ENCODE data around the gene ST7L.

ST7L gene

DNA sequence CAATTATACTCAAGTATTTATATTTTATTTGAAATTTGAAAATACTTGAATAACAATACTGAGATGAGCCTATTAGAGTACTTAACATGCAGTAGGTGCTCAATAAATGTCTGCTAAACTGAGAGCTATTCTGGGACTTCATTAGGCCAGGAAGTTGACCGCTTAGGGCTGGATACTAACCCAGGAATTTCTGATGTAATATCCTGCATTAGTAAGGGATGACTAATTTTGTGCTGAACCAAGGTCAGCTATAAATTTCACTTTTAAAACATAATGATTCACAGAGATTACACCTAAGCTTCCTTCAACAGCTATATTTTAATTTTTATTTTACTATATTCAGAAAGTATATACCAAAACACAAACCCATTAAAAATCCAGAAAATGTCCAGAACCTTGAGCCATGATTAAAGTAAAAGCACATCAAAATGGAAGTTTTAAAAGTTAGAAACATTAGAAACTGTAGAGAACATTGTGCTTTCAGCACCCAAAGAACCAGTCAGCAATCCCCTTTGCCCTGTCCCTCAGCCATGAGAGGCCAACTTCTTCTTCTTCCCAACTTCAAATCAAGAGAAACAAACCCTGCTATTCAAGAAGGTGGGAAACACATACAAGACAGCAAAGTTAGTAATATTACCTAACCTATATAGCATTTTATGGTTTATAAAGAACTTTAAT is 74.8 kb downstream of the ST7L start:
- DNase-seq, result no peak

DNA sequence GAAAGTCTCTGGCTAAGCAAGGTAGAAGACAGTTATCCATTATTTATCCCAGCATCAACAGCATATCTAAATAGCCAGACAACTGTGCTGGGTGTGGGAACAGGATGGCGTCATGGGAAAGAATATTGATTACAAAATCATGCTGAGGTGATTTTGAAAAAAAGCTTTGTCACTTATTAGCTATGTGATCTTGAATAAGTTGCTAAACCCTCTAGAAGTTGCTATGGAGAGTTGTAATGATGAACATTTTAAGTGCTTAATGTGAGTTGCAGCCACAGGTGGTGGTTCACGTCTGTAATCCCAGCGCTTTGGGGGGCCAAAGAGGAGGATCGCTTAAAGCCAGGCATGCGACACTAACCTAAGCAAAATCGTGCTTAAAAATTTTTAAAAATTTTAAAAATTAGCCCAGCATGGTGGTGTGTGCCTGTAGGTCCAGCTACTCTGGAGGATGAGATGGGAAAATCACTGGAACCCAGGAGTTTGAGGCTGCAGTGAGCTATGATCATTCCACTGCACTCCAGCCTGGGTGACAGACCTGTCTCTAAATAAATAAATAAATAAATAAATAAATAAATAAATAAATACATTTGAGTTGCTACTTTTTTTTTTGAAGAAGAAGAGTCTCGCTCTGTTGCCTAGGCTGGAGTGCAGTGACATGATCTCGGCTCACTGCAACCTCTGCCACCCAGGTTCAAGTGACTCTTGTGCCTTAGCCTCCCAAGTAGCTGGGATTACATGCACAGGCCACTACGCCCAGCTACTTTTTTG is 76.6 kb downstream of the ST7L start:
- no peak for DNase-seq

DNA sequence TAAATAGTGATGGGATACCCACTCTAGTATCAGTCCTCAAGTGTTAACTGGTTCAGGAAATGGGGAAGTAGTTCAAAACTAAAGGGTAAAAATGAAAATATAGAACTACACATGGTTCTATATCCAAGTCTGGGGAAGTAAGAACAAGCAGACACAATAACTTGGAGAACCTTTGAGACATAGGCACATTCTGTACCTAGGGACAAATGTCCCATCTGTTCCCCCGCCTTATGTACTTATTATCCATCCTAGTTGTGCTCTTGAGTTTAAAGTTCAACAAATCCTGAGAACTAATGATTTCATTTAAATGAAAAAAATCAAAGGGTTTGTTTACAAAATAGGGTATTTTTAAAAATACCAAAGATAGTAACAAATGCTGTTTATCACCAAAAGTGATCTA is 77.6 kb downstream of the ST7L start:
- DNase-seq, result no peak

DNA sequence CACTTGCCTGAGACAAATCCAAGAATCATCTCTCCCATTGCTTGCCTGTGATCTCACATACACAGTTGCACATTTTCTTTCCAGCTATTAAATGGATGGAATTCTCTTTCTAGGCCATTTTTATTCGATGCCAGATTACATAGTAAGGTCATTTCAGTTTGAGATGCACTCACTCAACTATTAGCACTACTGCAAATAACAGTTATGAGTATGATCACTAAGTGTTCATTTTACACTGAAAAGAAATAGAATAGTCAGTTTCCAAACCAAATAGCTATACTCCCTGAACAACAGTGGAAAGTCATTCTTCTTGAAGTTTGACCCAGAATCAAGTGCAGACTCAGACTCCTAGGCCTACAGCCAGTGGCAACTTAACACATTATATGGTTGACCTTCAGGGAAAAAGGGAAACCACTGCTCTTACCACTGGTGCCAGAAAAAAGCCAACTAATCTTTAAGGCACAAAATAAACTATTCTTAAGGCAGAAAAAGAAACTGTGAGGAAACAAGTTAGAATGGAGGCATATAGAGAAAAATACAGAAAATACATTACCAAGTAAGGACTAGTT is 78.6 kb downstream of the ST7L start:
- no peak for DNase-seq

DNA sequence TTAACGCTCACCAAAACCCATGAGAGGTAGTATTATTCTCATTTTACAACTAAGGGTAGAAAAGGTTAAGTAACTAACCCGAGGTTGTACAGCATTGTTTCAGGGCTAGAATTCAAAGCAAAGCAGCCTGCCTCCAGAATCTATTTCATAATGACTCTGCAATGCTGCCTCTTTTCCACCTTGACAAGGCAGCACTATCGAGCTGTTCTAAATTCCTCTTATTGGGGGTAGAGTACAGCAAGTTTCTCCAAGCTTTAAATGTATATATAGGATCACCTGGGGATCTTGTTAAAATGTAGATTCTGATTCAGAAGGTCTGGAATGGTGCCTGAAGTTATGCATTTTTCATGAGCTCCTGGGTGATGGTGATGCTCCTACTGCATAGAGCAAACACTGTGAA is 80.1 kb downstream of the ST7L start:
- no peak for DNase-seq

DNA sequence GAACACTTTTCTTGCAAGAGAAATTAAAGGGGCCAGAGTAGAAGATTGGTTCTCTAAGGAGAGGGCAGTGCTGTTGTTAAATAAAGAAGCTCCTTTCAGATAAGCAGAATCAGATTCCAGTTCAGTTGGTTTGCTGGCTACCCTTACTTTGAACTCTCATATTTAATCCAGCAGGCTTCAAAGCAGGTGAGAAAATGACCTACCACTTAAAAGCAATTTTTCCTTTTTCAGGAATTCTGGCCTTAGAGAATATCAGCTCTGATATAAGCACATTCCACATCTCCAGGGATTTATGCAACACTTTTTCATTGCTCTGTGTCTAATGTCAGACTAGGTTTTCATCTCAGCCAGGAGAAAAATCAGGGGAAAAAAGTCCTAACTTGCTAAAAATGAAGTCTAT is 81.5 kb downstream of the ST7L start:
- DNase-seq, result no peak

DNA sequence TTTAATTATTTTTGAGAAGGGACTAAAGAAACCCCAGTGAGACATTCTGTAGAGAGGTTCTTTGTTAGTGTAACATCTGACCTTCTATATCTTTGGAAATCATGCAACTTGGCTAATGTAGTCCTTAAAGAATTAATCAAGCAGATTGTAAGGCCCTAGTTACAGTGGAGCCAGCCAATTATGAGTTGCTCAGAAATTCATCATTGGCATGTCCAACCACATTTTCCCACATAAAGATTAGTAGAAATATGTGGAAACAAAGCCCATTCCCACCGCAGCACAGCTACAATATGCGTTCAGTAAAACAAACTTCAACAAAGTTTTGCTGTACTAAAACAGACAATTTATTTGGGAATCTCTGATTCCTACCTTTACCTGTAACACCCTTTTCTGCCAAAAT is 82.4 kb downstream of the ST7L start:
- no peak for DNase-seq

DNA sequence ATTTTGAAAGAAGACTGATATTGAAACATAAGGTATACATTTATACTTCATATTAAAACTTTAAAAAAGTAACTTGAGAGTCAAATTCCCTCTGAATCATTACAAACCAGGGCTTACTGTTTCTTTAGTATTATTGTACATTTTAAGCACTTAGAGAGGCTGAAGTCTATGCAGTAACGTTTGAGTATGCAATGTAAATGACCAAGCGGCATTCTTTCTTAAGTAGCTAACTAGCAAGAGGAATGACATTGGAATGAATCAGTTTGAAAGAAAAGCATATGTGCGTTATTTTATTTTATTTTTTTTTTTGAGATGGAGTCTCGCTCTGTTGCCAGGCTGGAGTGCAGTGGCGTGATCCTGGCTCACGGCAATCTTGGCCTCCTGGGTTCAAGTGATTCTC is 85.9 kb downstream of the ST7L start:
- no peak for DNase-seq

DNA sequence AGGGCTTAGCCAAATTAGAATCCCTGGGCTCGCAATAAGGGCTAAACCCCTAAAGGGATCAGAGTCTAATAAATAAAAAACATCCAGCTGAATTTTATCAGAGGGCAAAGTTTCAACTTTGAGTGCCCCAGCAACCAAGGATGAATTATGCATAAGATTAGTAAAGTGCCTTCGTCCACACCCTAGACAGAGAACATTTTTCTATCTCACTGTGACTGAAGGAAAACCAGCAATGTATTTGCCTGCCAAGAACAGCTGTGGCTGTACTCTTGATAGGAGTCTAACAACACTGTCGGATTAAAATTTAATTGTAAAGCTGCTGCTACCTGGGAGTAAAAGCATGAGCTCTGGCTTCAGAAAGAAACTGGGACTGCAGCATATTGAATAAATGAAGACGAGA is 86.9 kb downstream of the ST7L start:
- no peak for DNase-seq

DNA sequence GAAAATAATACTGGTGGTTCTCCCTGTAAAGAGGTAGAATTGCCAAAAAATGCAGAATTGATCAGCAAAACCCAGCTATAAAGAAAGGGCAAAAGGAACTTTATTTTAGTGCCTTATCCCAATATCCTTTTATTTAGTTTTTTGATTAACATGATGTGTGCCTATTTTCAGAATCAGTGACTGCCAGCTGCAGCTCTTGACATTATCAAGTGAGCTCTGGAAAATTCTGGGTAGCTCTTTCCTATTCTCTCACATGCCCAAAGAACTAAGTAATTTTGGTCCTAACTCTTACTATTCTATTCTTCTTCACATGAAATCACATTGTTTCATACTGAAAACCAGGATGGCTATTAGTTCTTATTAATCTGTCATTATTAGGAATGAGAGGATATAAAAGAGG is 88.1 kb downstream of the ST7L start:
- no peak for DNase-seq

DNA sequence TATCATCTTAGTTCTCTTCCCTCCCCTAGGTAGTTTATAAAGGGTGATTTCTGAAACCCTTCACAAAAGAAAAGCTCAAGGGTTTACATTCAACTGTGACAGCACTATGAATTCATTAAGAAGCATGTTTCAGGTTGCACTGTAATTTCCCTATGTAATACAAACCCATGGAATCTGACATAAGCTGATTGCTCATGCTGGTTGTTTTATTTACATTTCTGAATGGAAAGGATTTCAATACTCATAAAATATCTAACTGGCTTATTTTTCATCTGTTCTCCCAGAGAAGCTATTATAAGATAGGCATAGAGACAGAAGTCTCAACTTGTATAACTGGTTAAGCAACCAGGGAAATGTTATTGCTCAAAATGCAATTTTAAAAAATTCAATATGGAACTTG is 89.6 kb downstream of the ST7L start:
- no peak for DNase-seq

DNA sequence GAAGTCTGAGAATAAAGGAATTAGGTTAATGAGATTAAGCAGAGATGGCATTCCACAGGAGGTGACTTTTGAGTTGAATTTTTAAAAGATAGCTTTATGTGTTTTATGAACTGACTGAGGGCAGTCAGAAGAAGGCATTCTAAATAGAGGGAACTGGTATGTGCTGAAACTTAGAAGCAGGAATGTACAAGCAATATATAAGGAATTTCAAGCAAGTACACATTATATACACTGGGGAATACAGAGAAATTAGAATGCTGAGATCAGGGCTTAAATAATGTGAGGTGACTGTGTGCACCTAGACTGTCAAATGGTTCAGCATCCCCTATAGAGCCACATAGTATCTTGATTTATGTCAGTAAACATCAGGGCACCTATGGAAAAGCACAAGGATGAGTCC is 90.9 kb downstream of the ST7L start:
- no peak for DNase-seq

DNA sequence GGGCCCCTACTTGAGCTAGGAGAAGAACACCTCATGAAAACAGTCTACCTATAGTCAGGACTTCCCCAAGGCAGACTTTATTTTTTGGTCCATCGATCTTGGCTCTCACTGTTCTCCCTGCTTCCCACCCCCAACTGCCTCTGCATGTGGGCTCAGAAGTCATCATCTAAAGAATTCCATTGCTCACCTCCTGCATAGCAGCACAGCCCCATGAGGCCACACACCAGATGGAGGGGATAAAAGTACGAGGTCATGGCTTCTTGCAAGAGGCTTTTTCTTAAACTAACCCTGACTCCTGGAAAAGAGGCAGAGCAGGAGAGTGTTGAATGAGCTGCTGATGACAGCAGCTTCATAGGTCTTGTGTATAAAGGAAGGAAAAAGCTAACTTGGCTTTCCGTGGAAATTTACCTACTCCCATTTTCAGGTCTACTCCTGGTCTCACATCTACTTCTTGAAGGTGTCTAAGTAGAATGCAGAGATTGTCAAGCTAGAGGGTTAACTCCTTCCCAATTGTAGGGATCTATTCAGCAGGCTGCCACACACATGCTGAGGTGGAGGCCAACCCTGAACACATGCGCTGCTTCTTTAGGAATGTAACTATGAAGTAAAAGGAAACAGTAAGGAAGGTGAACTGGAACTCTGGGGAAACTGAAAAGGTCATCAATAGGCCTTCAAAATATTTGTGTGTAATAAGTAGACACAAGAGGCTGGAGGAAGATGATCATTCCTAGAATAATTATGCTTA is 91.5 kb downstream of the ST7L start:
- DNase-seq, result no peak

DNA sequence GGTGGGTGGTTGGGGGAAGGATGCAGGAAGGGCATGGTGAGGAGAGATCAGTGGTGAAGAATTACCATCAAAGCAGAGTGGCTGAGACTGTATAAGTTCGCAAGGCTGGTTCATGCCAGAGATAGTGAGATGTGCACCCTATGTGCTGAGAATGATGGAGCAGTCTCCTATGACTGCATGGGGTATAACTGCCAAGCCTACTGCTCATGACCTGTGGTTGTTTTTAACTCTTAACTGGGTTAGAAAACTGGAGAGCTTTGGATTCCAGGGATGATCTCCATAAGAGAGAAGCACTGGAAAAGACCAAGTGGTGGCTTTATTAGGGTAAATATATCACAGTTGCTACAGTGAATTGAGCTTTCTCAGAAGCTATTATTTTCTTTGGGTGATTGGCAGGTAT is 94.0 kb downstream of the ST7L start:
- DNase-seq, result no peak

DNA sequence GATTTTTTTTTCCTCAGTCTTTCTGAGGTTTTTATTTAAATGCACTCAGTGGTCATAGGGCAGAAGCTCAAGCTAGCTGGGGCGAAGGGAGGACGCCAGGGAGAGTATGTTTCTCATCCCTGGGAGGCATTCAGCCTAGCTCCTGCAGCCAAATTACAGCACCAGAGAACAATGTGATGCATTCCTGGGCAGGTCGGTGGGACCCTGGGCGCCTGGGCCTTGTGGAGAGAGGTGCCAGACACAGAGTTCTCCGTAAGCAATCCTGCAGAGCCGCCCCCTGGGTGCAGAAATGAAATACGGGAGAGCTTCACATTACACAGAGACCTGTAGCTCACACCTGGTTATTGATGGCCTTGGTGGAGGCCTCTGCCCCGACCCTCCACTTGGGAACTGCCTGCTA is 94.7 kb downstream of the ST7L start:
- no peak for DNase-seq

DNA sequence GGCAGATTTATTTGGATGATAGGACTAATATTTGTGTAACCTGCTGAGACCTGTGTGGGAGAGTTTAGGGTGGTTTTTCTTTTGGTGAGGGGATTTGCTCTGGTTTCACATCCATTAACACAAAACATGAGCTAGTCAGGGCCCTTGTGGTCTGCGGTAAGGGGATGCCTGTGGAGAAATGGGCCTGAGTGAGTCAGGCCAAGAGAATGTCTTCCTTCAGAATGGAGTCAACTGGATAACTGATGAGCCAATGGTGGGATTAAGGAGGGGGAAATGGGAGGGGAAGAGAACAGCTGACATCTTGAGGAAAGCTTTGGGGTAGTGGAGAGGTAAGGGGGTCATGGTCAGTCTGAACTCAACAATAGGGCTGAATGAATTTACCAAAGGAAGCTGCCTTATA is 96.3 kb downstream of the ST7L start:
- DNase-seq, result no peak

DNA sequence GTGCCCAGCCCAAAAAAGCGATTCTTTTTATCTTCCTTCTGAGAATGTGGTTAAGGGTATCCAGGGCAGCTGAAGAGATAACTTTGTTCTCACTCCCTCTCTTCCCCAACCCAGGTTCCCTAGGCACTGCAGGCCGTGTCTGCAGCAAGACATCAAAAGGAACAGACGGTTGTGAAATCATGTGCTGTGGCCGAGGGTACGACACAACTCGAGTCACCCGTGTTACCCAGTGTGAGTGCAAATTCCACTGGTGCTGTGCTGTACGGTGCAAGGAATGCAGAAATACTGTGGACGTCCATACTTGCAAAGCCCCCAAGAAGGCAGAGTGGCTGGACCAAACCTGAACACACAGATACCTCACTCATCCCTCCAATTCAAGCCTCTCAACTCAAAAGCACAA is 98.8 kb downstream of the ST7L start:
- no peak for DNase-seq

DNA sequence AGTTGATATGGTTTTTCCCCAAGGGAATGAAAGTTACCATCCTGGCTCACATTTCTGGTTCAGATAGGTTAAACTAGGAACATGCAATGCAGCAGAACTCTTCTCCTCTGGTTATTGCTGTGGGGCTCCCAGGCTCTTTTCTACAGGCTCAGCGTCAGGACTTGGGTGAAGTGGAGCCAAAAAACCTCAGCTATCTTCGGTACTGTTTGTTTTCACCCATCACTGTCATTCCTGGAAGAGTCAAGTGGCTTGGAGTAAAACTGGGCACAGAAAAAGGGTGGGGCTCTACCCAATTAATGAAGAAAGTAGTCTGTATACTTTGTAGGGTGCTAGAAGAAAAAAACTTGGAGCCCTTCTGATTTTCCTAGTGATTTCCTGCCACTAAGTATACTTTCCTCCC is 100.8 kb downstream of the ST7L start:
- no peak for DNase-seq

DNA sequence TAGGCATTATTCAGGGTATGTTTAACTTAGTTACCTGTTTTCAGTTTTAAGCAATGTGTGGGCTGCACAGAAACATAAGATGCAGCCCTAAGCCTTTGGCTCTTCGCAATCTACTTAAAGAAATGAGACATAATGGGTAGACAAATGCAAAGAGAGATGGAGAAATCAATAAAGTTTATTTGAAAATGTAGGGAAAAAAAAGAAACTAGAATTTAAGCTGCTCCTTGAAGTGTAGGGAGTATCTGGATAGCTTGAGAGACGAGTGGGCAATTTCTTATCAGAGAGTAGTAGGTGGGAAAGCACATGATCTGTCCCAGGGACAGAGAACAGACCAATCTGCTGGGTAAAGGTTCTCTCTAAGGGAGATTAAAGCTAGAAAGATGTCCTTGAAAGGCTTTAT is 101.3 kb downstream of the ST7L start:
- DNase-seq, result no peak

DNA sequence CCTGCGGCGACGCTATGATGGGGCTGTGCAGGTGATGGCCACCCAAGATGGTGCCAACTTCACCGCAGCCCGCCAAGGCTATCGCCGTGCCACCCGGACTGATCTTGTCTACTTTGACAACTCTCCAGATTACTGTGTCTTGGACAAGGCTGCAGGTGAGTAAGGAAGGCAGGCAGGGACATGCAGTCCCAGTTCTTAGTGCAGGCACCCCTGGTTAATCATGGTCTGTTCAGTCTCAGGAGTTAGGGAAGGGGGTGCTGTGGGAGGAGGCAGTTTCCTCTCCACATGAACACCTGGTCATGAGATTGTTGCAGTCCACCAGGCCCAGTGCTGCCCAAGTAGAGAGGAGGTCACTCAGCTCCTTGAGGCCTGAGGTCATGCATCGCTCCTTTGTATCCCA is 101.7 kb downstream of the ST7L start:
- DNase-seq, result no peak

DNA sequence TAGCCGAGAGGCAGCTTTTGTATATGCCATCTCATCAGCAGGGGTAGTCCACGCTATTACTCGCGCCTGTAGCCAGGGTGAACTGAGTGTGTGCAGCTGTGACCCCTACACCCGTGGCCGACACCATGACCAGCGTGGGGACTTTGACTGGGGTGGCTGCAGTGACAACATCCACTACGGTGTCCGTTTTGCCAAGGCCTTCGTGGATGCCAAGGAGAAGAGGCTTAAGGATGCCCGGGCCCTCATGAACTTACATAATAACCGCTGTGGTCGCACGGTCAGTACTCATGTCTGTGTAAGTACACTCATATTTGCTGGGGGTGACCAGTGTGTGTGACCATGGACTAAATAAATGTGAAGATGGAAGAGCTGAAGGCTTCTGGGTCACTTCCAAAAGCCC is 102.8 kb downstream of the ST7L start:
- no peak for DNase-seq

DNA sequence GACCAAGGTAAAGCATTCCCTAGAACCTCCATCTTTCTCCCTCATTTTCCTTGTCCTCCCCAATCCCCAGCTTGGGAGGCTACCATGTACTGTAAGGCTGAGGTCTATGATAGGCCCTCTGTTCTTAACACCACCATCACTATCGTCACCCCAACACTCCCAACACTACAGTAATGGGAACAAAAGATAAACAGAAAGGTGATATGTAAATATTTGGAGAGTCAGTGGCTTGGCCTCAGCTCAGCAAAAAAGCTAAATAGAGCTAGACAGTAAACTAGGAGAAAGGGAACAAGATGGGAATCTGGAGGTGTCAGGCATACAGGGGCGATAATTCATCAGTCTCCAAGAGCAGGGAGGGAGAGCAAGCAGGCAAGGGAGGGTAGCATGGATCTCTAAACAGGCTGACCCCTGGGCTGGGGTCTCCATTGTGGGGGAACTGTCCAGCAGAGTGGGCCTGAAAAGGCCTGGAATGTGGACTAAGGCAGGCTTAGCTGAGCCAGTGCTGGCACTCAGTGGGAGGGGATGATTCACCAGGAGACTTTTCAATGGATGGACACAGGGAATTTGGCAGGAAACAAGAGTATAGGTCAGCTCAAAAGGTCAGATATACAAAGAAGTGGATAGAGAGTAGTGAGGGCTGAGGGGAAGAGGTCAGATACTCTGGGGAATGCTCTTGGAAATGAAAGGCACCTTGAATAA is 103.5 kb downstream of the ST7L start:
- no peak for DNase-seq

DNA sequence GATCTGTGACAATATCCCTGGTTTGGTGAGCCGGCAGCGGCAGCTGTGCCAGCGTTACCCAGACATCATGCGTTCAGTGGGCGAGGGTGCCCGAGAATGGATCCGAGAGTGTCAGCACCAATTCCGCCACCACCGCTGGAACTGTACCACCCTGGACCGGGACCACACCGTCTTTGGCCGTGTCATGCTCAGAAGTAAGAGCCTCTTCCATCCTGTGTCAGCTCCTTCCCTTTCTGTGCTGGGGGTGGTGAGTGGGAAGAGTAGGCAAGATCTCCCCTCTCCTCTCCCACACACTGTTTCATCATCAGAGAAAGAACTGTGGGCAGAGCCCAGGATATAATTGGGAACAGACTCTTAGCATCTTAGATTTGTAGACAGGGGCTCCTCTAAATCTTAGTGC is 104.0 kb downstream of the ST7L start:
- no peak for DNase-seq

Data from activated naive CD4-positive, alpha-beta T cell treated with Interleukin-2 at 50 U/mL for 16 hours (primary cell).